Hepatocyte (in vitro differentiated cells): ENCODE results near the gene BUD13.

Experiments
- EZH2 ChIP-seq: fragments of 200-600 bp; sonication (generic); IDR thresholded peaks from 2 replicates; pipeline ENCODE4 v1.6.1; 2016; ENCODE audit warnings: antibody characterized with exemption, mild to moderate bottlenecking, borderline replicate concordance
- TF ChIP-seq, protein P1 (sequence below): fragments of 200-600 bp; sonication (generic); IDR thresholded peaks from 2 replicates; pipeline ENCODE4 v1.5.1; 2016; ENCODE audit warnings: antibody characterized with exemption, mild to moderate bottlenecking; ENCODE audit not compliant: poor library complexity

- TF ChIP-seq, protein P1, sequence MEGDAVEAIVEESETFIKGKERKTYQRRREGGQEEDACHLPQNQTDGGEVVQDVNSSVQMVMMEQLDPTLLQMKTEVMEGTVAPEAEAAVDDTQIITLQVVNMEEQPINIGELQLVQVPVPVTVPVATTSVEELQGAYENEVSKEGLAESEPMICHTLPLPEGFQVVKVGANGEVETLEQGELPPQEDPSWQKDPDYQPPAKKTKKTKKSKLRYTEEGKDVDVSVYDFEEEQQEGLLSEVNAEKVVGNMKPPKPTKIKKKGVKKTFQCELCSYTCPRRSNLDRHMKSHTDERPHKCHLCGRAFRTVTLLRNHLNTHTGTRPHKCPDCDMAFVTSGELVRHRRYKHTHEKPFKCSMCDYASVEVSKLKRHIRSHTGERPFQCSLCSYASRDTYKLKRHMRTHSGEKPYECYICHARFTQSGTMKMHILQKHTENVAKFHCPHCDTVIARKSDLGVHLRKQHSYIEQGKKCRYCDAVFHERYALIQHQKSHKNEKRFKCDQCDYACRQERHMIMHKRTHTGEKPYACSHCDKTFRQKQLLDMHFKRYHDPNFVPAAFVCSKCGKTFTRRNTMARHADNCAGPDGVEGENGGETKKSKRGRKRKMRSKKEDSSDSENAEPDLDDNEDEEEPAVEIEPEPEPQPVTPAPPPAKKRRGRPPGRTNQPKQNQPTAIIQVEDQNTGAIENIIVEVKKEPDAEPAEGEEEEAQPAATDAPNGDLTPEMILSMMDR = no peak
- TF ChIP-seq EZH2 = no peak
Observed at GRCh38 chr11:116727990-116728389, 44.8 kb downstream of the BUD13 start.
